H1 (cell line): ENCODE data around the gene TBC1D22A. TPM values are rescaled to one million over a fixed set of nuclear protein-coding genes. Genes with fewer than 3 reads are reported as not detected.

ENCODE experiments used
- CTCF ChIA-PET: fragments of 300-600 bp; sonication (Branson Sonifier 250); formaldehyde crosslinking; loops from one replicate; lab custom pipeline; 2021; ENCODE audit not compliant: partially characterized antibody; lab: Charles Lee
- POLR2A ChIA-PET: fragments of 300-600 bp; sonication (Branson Sonifier 250); formaldehyde crosslinking; loops from one replicate; lab custom pipeline; 2021; ENCODE audit warnings: inconsistent platforms; ENCODE audit not compliant: partially characterized antibody; lab: Charles Lee
- DNase-seq, 2 experiments: peaks; one replicate each; pipeline versions ENCODE4 v3.0.0 to v3.0.0-alpha.2; 2010 to 2022; ENCODE audit warnings: low spot score in 2 of 2, low read depth in 1 of 2, mixed read lengths in 1 of 2
- FAIRE-seq: peaks from 2 replicates; lab custom pipeline; 2011; peaks lifted over from hg19 to GRCh38; lab: Jason Lieb, UNC
- H2AFZ ChIP-seq: 2 replicates; pipeline ENCODE4 v1.8.1; 2012; ENCODE audit warnings: low read length, inconsistent platforms
- H2AK5ac ChIP-seq: 2 replicates; pipeline ENCODE4 v1.6.1; 2013; ENCODE audit warnings: low read depth, low read length
- H2BK120ac ChIP-seq: replicated peaks from 2 replicates; pipeline ENCODE3; 2013; ENCODE audit warnings: low read depth, low read length, inconsistent platforms
- H2BK12ac ChIP-seq: 2 replicates; pipeline ENCODE4 v1.6.1; 2013; ENCODE audit warnings: low read depth, low read length
- H2BK15ac ChIP-seq: 2 replicates; pipeline ENCODE4 v1.6.1; 2013; ENCODE audit warnings: low read length
- H2BK20ac ChIP-seq: 2 replicates; pipeline ENCODE4 v1.6.1; 2013; ENCODE audit warnings: low read length
- H2BK5ac ChIP-seq: 2 replicates; pipeline ENCODE4 v1.6.1; 2013; ENCODE audit warnings: low read depth, low read length
- H3K14ac ChIP-seq: 2 replicates; pipeline ENCODE4 v1.6.1; 2013; ENCODE audit warnings: inconsistent platforms; ENCODE audit not compliant: insufficient read length
- H3K18ac ChIP-seq: 2 replicates; pipeline ENCODE4 v1.6.1; 2013; ENCODE audit warnings: low read length; ENCODE audit errors: extremely low read depth
- H3K23ac ChIP-seq: 2 replicates; pipeline ENCODE4 v1.6.1; 2013; ENCODE audit warnings: inconsistent platforms; ENCODE audit not compliant: insufficient read length
- H3K23me2 ChIP-seq: 2 replicates; pipeline ENCODE4 v1.6.1; 2013; ENCODE audit warnings: low read depth, low read length
- H3K27ac ChIP-seq: 2 replicates; pipeline ENCODE4 v1.6.1; 2011; ENCODE audit warnings: low read depth, low read length, inconsistent platforms
- H3K27me3 ChIP-seq, 4 experiments: replicated peaks in 1 of 4; 1 replicate in 1 of 4; 2 replicates in 3 of 4; pipeline versions ENCODE4 v1.6.1 to v1.8.1; 2011 to 2013; ENCODE audit warnings: low read length in 3 of 4, mild to moderate bottlenecking in 3 of 4, inconsistent platforms in 2 of 4, mixed read lengths in 2 of 4, moderate library complexity in 1 of 4; ENCODE audit not compliant: control insufficient read depth in 3 of 4, insufficient read depth in 3 of 4; ENCODE audit errors: extremely low read depth in 1 of 4
- H3K36me3 ChIP-seq, 4 experiments: 2 replicates each; pipeline versions ENCODE4 v1.6.1 to v1.8.1; 2011 to 2013; ENCODE audit warnings: mild to moderate bottlenecking in 4 of 4, low read length in 3 of 4, moderate library complexity in 2 of 4, control low read depth in 1 of 4, inconsistent platforms in 1 of 4; ENCODE audit not compliant: insufficient read depth in 4 of 4, control insufficient read depth in 2 of 4
- H3K4ac ChIP-seq: replicated peaks from 2 replicates; pipeline ENCODE3; 2013; ENCODE audit warnings: low read length, low read depth, mixed read lengths, inconsistent platforms; ENCODE audit not compliant: insufficient read length
- H3K4me1 ChIP-seq, 4 experiments: replicated peaks in 1 of 4; 1 replicate in 1 of 4; 2 replicates in 3 of 4; pipeline versions ENCODE4 v1.6.1 to v1.8.1; 2011 to 2013; ENCODE audit warnings: low read length in 3 of 4, inconsistent platforms in 2 of 4, mixed read lengths in 1 of 4; ENCODE audit not compliant: insufficient read depth in 4 of 4, control insufficient read depth in 3 of 4
- H3K4me2 ChIP-seq, 2 experiments: 2 replicates each; pipeline versions ENCODE4 v1.6.1 to v1.8.1; 2011 to 2013; ENCODE audit warnings: low read depth in 2 of 2, low read length in 2 of 2, control low read depth in 1 of 2, inconsistent platforms in 1 of 2, mild to moderate bottlenecking in 1 of 2; ENCODE audit not compliant: insufficient read depth in 1 of 2
- H3K4me3 ChIP-seq, 4 experiments: fragments of 200-600, 300-600 bp in 1 of 4; sonication (generic), shearing (Covaris generic), sonication (Bioruptor Twin) in 1 of 4; 2 replicates each; pipeline versions ENCODE4 v1.5.1 to v1.8.1; 2011 to 2016; ENCODE audit warnings: low read length in 4 of 4, low read depth in 3 of 4, control low read depth in 2 of 4, inconsistent platforms in 2 of 4, mild to moderate bottlenecking in 2 of 4, mixed read lengths in 1 of 4, moderate library complexity in 1 of 4; ENCODE audit not compliant: insufficient read depth in 2 of 4; ENCODE audit errors: extremely low read depth in 1 of 4
- H3K56ac ChIP-seq: replicated peaks from 2 replicates; pipeline ENCODE3; 2013; ENCODE audit warnings: low read depth, mild to moderate bottlenecking, mixed read lengths, low read length, inconsistent platforms; ENCODE audit not compliant: insufficient read length
- H3K79me1 ChIP-seq: 2 replicates; pipeline ENCODE4 v1.6.1; 2013; ENCODE audit warnings: low read depth, low read length, control low read depth
- H3K79me2 ChIP-seq, 2 experiments: 2 replicates each; pipeline versions ENCODE4 v1.6.1 to v1.8.1; 2012 to 2013; ENCODE audit warnings: low read length in 2 of 2, mild to moderate bottlenecking in 2 of 2, inconsistent platforms in 1 of 2; ENCODE audit not compliant: insufficient read depth in 2 of 2, control insufficient read depth in 1 of 2
- H3K9ac ChIP-seq, 4 experiments: replicated peaks in 1 of 4; 1 replicate in 1 of 4; 2 replicates in 3 of 4; pipeline versions ENCODE4 v1.6.1 to v1.8.1; 2011 to 2013; ENCODE audit warnings: low read depth in 3 of 4, low read length in 3 of 4, control low read depth in 2 of 4, mild to moderate bottlenecking in 2 of 4, moderate library complexity in 2 of 4, inconsistent platforms in 1 of 4; ENCODE audit errors: extremely low read depth in 1 of 4
- H3K9me3 ChIP-seq, 2 experiments: 2 replicates each; pipeline versions ENCODE4 v1.6.1 to v1.8.1; 2012 to 2013; ENCODE audit warnings: mild to moderate bottlenecking in 2 of 2, moderate library complexity in 2 of 2, control low read depth in 1 of 2, inconsistent platforms in 1 of 2, low read depth in 1 of 2, low read length in 1 of 2, mixed read lengths in 1 of 2; ENCODE audit not compliant: insufficient read depth in 2 of 2
- H4K20me1 ChIP-seq, 2 experiments: replicated peaks in 1 of 2; 2 replicates each; pipeline versions ENCODE3 to v1.8.1; 2011 to 2013; ENCODE audit warnings: inconsistent platforms in 2 of 2, low read length in 2 of 2, mild to moderate bottlenecking in 1 of 2; ENCODE audit not compliant: insufficient read depth in 2 of 2, control insufficient read depth in 1 of 2
- H4K5ac ChIP-seq: 2 replicates; pipeline ENCODE4 v1.6.1; 2013; ENCODE audit warnings: low read length, low read depth, mixed read lengths, inconsistent platforms; ENCODE audit not compliant: insufficient read length
- H4K8ac ChIP-seq: 2 replicates; pipeline ENCODE4 v1.8.0; 2013; ENCODE audit warnings: mild to moderate bottlenecking, moderate library complexity, low read length, inconsistent platforms; ENCODE audit not compliant: insufficient read depth; ENCODE audit errors: extremely low read depth
- H4K91ac ChIP-seq: replicated peaks from 2 replicates; pipeline ENCODE3; 2013; ENCODE audit warnings: low read length, mixed read lengths, inconsistent platforms; ENCODE audit not compliant: insufficient read length
- ATF3 ChIP-seq: IDR thresholded peaks from 2 replicates; pipeline ENCODE4 v1.6.1; 2011; ENCODE audit warnings: low read depth, mild to moderate bottlenecking, low read length; ENCODE audit not compliant: insufficient read depth
- CHD1 ChIP-seq: IDR thresholded peaks from 2 replicates; pipeline ENCODE4 v1.6.1; 2012; ENCODE audit warnings: low read depth, low read length, improper control_type of control experiment
- E2F6 ChIP-seq: IDR thresholded peaks from 2 replicates; pipeline ENCODE4 v1.6.1; 2012; ENCODE audit warnings: inconsistent platforms
- KDM1A ChIP-seq: fragments of 200-600, 300-600 bp; sonication (generic); IDR thresholded peaks from 2 replicates; pipeline ENCODE4 v1.7.1; 2016; ENCODE audit warnings: mild to moderate bottlenecking, low read length, borderline replicate concordance
- SIRT6 ChIP-seq: IDR thresholded peaks from one replicate; pipeline ENCODE4 v1.7.1; 2012; ENCODE audit warnings: low read length, inconsistent platforms
- SRF ChIP-seq: IDR thresholded peaks from 2 replicates; pipeline ENCODE4 v1.6.1; 2011; ENCODE audit warnings: mild to moderate bottlenecking, low read depth, low read length, moderate library complexity
- WGBS, 2 experiments: shearing (Covaris generic) in 1 of 2; methylation state at CpG; one replicate each; pipeline versions ENCODE4 v1.1.6 to v1.1.7; 2013 to 2015; ENCODE audit warnings: low lambda C conversion rate in 2 of 2, mixed read lengths in 2 of 2, inconsistent platforms in 1 of 2, low coverage in 1 of 2, missing lambda C conversion rate in 1 of 2; ENCODE audit not compliant: insufficient replicate concordance in 2 of 2, insufficient coverage in 1 of 2, insufficient read length in 1 of 2; ENCODE audit errors: extremely low coverage in 1 of 2, missing lambda C conversion rate in 1 of 2; 5-methylcytosine and 5-hydroxymethylcytosine counted together
- polyA plus RNA-seq, 7 experiments: library from polyadenylated mRNA; depleted of rRNA in 3 of 7; stranded (reverse) in 5 of 7; unstranded in 2 of 7; fragments of >200 nt in 5 of 7; fragments of 200-250 nt in 2 of 7; gene quantifications; 1 replicate in 5 of 7; 2 replicates in 1 of 7; 4 replicates in 1 of 7; pipeline versions ENCODE4 v1.2.1 to v1.2.3, GENCODE V29; 2011 to 2013; ENCODE audit warnings: missing spikeins in 2 of 7, mixed read lengths in 2 of 7
- total RNA-seq: library from RNA; stranded (reverse); fragmentation: NEBNext Ultra II Directional; extraction: Animal tissue kit (Norgen Biotek cat#: 25700); gene quantifications from 2 replicates; pipeline ENCODE4 v1.2.1, GENCODE V29; 2021

Gene TBC1D22A
- total and polyA plus RNA-seq, 2 of the 8 experiments (the other 6 are each of a cell fraction or from before 2014, with no cell fraction given) = 11.9 to 18.4 TPM

GRCh38 chr22:47029244-47030074, 267.0 kb downstream of the TBC1D22A start:
- TF ChIP-seq SRF (no peak), KDM1A (no peak), E2F6 (no peak), ATF3 (no peak), CHD1 (no peak), SIRT6 (no peak)
- TF ChIP-seq, all 59 proteins: peak for 0
- DNase-seq (no peak), FAIRE-seq (no peak)
- Histone ChIP-seq H3K18ac (no peak overlapping the region; the same call in none of the 2 replicates), H4K5ac (no peak overlapping the region), H3K56ac (no peak overlapping the region), H3K23ac (no peak overlapping the region), H3K79me2 (no peaks in the 10 kb centered on the region), H3K23me2 (0 out of 2 replicates have a peak, but pooled peaks cover 2% of the 10 kb centered on the region), H3K4me1 (peaks cover 6 to 23% (median 8%) of the 10 kb centered on the region in 4 experiments; a peak in 6 of 7 replicates), H3K79me1 (peaks cover 7% of the 10 kb centered on the region), H3K9me3 (no peaks in the 10 kb centered on the region), H3K36me3 (no peaks in the 10 kb centered on the region), H3K4ac (no peak overlapping the region), H2BK12ac (peak overlapping the region; percentile 35; the same call in 1 of the 2 replicates), H2BK15ac (no peak overlapping the region), H2AK5ac (peak overlapping the region; percentile 53; the same call in 1 of the 2 replicates), H3K27ac (no peak overlapping the region), H2BK20ac (no peak overlapping the region), H4K20me1 (peaks cover 2% of the 10 kb centered on the region in 2 experiments), H4K8ac (no peak overlapping the region), H2BK120ac (no peak overlapping the region), H3K4me3 (no peak overlapping the region), H2AFZ (no peak overlapping the region), H3K9ac (no peak overlapping the region), H3K4me2 (no peak overlapping the region), H3K27me3 (peaks cover 0 to 6% (median 2%) of the 10 kb centered on the region in 4 experiments; a peak in 3 of 7 replicates), H3K14ac (no peak overlapping the region), H2BK5ac (no peak overlapping the region), H4K91ac (peak overlapping the region; percentile 57)
- 88% methylated on average over 23 of the region's 26 CpGs; no CpG with 5 or more reads in 1 of the 2 experiments for WGBS, 2 experiments
- ChIA-PET POLR2A (interaction anchor here (0.8 kb wide), 1 partner anchor 62 kb away, joined by 3 read pairs; no protein-coding TSS in a partner anchor), CTCF (interaction anchor here (0.7 to 3.6 kb wide), 2 partner anchors 9 to 17 kb away, joined by 3 to 16 read pairs; no protein-coding TSS in a partner anchor)
